NCI-H82 (cell line): ENCODE results near the gene ADM5.
"Not testable (repeated sequence)": the region's sequence is repeated elsewhere in the genome, so short reads cannot be mapped to it uniquely, and the experiment has no call there.

Experiments
- DNase-seq: peaks from one replicate; lab custom pipeline; 2025; lab: John Stamatoyannopoulos, UW

ADM5 gene

DNA sequence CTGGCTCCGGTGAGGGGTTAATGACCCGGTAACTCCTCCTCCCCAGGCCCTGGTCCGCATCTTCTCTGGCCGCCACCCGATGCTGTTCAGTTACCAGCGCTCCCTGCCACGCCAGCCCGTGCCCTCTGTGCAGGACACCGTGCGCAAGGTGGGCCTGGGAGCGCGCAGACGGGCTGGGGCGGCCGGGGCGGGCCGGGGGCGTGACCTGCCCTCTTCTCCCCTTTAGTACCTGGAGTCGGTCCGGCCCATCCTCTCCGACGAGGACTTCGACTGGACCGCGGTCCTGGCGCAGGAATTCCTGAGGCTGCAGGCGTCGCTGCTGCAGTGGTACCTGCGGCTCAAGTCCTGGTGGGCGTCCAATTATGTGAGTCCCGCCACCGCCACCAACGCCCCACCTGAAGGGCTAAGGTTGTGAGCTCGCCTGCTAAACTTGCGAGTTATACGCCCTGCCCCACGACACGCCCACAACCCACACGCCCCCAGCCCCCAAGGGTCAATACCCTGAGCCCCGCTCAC is 11.9 kb downstream of the ADM5 start:
- DNase-seq = no peak

DNA sequence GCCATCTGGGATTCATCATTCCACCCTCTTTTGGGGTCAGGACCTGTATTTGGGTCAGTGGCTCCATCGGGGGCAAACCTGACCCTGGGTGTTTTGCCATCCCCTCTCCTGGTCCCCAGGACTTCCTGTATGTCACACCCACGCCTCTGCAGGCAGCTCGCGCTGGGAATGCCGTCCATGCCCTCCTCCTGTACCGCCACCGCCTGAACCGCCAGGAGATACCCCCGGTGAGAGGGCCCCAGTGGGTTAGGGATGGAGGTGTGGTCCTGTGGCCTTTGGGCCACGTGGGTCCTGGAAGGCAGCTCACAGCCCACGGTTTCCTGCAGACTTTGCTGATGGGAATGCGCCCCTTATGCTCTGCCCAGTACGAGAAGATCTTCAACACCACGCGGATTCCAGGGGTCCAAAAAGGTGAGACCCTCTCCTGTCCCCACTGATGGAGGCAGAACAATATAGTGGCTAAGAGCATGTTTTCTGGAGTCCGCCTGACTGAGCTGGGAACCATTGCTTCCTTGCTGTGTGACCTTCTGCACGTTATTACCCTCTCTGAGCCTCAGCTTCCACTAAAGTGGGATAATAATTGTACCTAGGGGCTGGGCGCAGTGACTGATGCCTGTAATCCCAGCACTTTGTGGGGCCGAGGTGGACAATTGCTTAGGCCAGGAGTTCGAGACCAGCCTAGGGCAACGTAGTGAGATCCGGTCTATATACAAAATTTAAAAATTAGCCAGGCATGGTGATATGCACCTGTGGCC is 15.7 kb downstream of the ADM5 start:
- DNase-seq = no peak

DNA sequence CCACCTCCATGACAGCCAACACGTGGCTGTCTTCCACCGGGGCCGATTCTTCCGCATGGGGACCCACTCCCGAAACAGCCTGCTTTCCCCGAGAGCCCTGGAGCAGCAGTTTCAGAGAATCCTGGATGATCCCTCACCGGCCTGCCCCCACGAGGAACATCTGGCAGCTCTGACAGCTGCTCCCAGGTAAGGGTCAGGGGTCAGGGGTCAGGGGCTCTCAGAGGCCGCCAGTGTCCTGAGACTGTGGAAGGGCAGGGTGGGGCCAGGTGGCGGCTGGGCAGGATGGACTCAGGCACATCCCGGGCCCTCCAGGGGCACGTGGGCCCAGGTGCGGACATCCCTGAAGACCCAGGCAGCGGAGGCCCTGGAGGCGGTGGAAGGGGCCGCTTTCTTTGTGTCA is 16.5 kb downstream of the ADM5 start:
- DNase-seq = no peak

DNA sequence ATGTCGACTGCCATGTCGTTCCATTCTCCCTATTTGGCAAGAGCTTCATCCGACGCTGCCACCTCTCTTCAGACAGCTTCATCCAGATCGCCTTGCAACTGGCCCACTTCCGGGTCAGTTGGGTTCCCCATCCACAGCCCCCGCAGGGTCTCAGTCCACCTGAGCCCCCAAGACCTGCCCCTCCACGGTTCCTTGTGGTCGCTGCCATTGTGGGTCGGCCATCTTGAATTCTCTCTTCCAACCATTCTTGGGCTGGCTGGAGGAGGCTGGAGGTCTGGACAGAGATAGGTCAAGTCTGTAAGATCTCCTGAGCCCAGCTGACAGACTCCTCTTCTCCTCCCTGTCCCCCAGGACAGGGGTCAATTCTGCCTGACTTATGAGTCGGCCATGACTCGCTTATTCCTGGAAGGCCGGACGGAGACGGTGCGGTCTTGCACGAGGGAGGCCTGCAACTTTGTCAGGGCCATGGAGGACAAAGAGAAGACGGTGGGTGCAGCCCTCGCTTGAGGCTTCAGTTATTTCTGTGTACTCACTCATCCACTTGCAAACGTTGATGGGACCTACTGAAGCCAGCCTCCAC is 21.1 kb downstream of the ADM5 start:
- DNase-seq = no peak

DNA sequence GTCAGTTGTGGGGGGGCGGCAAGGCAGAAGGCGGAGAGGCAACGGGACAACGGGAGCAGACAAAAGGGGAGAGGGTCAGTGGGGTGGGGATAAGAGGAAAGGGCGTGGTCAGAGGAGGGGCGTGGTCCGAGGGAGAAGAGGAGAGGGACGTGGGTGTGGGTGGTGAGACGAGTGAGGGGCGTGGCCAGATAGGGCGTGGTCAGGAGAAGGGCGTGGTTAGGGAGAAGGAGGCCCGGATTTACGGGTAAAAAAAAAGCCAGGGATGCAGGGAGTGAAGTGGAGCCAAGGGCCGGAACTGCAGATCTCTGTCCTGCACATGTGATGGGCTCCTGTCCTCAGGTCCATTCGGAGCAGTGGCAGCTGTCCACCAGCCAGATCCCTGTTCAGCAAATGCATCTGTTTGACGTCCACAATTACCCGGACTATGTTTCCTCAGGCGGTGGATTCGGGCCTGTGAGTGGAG is 23.0 kb downstream of the ADM5 start:
- peak; percentile 97 for DNase-seq

DNA sequence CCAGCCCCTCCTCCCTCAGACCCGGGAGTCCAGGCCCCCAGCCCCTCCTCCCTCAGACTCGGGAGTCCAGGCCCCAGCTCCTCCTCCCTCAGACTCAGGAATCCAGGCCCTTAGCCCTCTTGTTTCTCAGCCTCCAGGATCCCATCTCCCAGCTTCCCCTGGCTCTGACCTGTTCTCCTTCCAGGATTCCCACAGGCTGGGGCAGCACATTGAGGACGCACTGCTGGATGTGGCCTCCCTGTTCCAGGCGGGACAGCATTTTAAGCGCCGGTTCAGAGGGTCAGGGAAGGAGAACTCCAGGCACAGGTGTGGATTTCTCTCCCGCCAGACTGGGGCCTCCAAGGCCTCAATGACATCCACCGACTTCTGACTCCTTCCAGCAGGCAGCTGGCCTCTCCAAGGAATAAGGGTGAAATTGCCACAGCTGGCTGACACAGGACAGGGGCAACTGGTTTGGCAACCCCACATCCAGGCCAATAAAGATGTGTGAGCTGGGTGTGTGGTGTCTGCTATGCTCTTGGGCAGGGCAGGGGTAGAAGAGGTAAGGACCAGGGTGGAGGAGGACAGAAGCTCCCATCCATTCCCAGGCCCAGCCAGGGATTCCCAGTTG is 23.9 kb downstream of the ADM5 start:
- DNase-seq = no peak

DNA sequence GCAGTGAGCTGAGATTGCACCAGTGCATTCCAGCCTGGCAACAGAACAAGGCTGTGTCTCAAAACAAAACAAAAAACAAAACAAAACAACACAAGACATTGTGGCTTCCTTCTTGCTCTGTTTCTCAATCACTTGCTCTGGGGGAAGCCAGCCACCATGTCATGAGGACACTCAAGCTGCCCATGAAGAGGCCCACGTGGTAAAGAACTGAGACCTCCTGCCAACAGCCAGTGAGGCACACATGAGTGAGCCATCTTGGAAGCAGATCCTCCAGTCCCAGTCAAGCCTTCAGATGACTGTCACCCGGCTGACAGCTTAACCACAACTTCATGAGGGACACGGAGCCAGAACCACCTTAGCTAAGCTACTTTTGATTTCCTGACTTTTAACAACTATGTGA is 26.8 kb downstream of the ADM5 start:
- no peak for DNase-seq

DNA sequence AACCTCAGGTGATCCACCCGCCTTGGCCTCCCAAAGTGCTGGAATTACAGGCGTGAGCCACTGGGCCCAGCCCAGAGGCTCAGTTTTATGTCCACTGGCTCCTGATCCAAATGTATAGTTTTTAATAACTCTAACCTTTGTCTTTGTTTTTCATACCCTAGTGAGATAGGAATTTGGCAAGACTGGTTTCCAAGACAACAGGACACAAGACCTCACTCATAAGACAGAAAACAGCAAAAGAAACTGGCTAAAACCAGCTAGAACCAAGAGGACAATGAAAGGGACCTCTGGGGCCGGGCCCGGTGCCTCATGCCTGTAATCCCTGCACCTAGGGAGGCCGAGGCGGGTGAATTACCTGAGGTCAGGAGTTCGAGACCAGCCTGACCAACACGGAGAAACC is 29.1 kb downstream of the ADM5 start:
- DNase-seq = no peak

DNA sequence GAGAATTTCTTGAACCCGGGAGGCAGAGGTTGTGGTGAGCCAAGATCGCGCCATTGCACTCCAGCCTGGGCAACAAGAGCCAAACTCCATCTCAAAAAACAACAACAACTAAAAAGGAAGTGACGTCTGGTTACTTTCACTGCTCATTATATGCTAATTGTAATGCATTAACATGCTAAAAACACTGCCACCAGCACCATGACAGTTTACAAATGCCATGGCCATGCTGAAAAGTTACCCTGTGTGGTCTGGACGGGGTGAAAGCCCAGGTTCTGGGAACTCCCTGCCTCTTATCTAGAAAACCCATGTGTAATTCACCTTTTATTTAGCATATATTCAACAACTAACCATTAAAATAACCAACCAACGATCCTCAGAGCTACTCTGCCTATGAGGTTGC is 29.6 kb downstream of the ADM5 start:
- no peak for DNase-seq

DNA sequence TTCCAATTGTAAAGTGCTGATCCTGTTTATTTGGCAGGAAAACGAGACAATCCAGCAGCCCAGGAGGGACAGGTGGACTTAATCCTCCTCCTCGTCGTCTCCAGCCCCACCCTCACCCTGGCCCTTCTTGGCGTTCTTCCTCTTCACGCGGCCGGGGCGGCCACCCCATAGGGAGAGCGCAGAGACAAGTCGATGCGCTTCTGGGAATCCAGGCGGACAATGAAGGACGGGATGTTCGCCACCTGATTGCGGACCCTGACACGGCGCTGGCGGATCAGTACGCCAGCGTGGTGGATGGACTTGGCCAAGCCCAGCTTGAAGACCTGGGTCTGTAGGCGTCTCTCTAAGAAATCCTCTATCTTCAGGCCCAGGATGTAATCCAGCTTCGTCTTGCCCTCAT is 30.0 kb downstream of the ADM5 start:
- not testable (repeated sequence) for DNase-seq

DNA sequence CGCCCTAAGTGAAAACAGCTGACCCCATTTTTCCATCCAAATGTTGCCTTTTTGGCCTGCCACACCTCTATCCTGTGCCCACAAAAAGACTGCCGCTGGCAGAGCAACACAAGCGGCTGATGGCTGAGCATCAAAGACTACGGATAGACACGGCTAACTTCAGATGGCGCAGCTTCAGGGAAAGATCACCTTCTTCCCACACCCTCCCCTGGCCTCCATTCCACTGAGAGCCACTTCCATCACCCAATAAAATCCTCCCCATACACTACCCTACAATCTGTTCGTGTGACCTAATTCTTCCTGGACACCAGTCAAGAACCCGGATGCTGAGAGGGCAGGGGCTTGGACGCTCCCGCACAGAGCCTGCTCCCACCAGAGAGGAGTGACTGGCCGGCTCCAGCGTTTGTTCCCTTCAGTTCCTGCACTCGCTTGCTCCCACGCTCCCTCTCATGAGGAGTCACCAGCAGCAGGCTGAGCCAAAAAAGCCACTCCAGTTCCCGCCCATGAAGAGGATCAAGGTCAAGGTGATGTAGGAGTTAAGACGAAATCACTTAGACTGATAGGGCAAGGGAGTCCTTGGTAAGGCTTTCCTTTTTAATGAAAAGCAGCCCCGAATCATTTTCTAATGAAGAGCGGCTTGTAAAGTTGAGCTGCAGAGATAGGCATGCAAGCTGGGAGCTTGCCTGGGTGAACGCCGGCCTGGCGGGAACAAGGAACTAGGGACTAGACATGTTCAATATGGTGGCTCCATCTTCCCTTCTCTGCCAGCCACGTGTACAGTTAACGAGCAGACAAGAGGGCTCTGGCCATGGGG is 38.0 kb downstream of the ADM5 start:
- peak; percentile 74 for DNase-seq

DNA sequence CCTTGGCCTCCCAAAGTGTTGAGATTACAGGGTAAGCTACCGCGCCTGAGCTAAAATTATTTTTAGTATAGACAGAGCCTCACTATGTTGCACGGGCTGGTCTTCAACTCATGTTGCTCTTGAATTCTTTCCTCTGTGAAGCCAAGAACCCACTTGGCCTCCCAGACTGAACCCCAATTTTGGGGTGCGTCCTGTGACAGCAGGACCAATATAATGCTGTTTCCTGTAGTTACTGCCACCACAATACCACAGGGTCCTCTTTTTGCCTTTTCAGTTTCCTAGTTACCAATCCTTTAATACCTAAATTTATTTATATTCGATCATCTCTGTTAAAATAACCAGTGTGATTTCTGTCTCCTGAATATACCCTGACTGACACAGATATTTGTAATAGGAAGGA is 40.8 kb downstream of the ADM5 start:
- no peak for DNase-seq

DNA sequence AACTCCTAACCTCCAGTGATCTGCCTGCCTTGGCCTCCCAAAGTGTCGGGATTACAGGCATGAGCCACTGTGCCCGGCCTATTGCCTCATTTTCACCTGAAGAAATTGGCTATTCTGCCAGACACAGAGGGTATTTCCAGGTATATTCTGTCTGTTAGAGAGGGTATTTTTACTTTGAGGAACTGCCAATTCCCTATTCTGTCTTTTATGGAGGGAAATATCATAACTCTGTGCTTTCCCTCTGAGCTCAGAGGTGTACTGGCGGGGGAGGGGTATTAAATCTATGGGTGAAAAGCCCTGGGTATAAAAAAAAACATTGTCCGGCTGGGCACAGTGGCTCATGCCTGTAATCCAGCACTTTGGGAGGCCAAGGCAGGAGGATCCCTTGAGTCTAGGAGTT is 48.9 kb downstream of the ADM5 start:
- no peak for DNase-seq

DNA sequence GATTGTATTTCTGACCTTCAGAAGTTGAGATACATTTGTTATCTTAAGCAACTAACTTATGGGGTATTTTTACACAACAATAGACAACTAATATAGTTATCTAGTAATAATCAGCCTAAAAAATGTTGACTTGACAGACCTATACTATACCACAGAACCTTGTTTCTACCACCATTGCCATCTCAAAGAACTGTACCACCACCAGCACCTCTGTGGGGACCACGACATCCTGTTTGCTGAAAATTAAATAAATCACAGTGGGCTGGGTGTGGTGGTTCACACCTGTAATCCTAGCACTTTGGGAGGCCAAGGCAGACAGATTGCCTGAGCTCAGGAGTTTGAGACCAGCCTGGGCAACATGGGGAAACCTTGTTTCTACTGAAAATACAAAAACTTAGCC is 49.7 kb downstream of the ADM5 start:
- DNase-seq = no peak

DNA sequence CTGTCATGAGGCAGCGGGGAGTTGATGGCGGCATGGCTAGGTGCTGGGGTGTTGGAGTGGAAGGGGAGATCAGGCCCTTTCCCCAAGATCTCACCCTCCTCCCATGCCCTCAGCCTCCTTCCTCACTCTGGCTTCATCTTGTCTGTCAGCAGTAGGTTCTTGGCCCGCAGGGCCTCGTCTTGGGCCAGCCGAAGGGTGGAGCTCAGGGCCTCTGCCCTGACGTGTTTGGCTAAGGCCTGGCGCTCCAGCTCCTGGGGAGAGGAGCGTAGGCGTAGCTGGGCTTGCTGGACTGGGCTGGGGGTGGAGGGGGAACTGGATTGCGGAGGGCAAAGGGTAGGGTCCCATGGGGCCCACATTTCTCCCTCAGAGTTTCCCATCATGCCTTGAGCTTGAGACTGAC is 50.5 kb downstream of the ADM5 start:
- DNase-seq = no peak
